A673 (cell line): Measurements from ENCODE around the gene TNFRSF13B.

ENCODE experiments used
- EZH2 ChIP-seq: fragments of 200-600 bp; sonication (generic); IDR thresholded peaks from 2 replicates; pipeline ENCODE4 v1.6.1; 2017; ENCODE audit warnings: borderline replicate concordance, low read depth, mild to moderate bottlenecking, mixed read lengths, antibody characterized with exemption, low read length; ENCODE audit not compliant: poor library complexity, severe bottlenecking
- TF ChIP-seq, protein P1 (sequence below): fragments of 300-800, 200-600 bp; sonication (generic); conservative IDR thresholded peaks from 2 replicates; pipeline ENCODE4 v1.5.1; 2017; ENCODE audit warnings: low read depth, mild to moderate bottlenecking, antibody characterized with exemption, low read length, moderate library complexity, mixed read lengths

GRCh38 chr17:16953841-16954240 is 18.1 kb downstream of the TNFRSF13B start:
- TF ChIP-seq, protein P1, sequence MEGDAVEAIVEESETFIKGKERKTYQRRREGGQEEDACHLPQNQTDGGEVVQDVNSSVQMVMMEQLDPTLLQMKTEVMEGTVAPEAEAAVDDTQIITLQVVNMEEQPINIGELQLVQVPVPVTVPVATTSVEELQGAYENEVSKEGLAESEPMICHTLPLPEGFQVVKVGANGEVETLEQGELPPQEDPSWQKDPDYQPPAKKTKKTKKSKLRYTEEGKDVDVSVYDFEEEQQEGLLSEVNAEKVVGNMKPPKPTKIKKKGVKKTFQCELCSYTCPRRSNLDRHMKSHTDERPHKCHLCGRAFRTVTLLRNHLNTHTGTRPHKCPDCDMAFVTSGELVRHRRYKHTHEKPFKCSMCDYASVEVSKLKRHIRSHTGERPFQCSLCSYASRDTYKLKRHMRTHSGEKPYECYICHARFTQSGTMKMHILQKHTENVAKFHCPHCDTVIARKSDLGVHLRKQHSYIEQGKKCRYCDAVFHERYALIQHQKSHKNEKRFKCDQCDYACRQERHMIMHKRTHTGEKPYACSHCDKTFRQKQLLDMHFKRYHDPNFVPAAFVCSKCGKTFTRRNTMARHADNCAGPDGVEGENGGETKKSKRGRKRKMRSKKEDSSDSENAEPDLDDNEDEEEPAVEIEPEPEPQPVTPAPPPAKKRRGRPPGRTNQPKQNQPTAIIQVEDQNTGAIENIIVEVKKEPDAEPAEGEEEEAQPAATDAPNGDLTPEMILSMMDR, result no peak
- no peak for TF ChIP-seq EZH2
